ENCODE data around the gene TAS2R50.

- no peak for TF ChIP-seq CTCF (IDR thresholded peaks at IDR 0.05)
- TF ChIP-seq POLR2A (IDR thresholded peaks at IDR 0.05), result no peak
- TF ChIP-seq EP300 (IDR thresholded peaks at IDR 0.05), result no peak
These were observed 44.6 kb upstream of the TAS2R50 start, which contains the start of gene TAS2R31 for GRCh38 chr12:11031307-11031706.
